K562 (cell line): Measurements from ENCODE around the gene OSGEP. TPM values are rescaled to one million over a fixed set of nuclear protein-coding genes. Genes with fewer than 3 reads are reported as not detected.

Source experiments
- BRCA1 ChIP-seq, 2 experiments: fragments of 450-650 bp in 1 of 2; sonication (generic) in 1 of 2; formaldehyde crosslinking in 1 of 2; IDR thresholded peaks; 2 replicates each; pipeline versions ENCODE4 v1.5.0 to v1.6.1; 2017 to 2020; ENCODE audit warnings: mild to moderate bottlenecking in 1 of 2, missing genetic modification reagents in 1 of 2
- BRD4 ChIP-seq: fragments of 200-600 bp; sonication (generic); IDR thresholded peaks from 2 replicates; pipeline ENCODE4 v1.6.1; 2017; ENCODE audit warnings: inconsistent platforms
- CHD2 ChIP-seq: IDR thresholded peaks from 2 replicates; pipeline ENCODE4 v1.6.1; 2011; ENCODE audit warnings: low read depth, low read length
- DEAF1 ChIP-seq: fragments of 450-650 bp; formaldehyde crosslinking; IDR thresholded peaks from 2 replicates; pipeline ENCODE4 v1.4.0; 2020; ENCODE audit warnings: mild to moderate bottlenecking, moderate library complexity
- ETS1 ChIP-seq: conservative IDR thresholded peaks from 2 replicates; pipeline ENCODE4 v1.6.1; 2011; ENCODE audit warnings: low read depth, mild to moderate bottlenecking, low read length; ENCODE audit not compliant: control insufficient read depth
- ETS2 ChIP-seq: IDR thresholded peaks from 2 replicates; pipeline ENCODE4 v1.6.1; 2016; ENCODE audit warnings: borderline replicate concordance, missing genetic modification characterization, mild to moderate bottlenecking, moderate library complexity, missing compliant biosample characterization; ENCODE audit not compliant: poor library complexity, severe bottlenecking
- ETV5 ChIP-seq: sonication (generic); formaldehyde crosslinking; IDR thresholded peaks from 2 replicates; pipeline ENCODE4 v1.4.0; 2020; ENCODE audit warnings: low read depth, mild to moderate bottlenecking, missing genetic modification reagents
- HLTF ChIP-seq: fragments of 450-650 bp; IDR thresholded peaks from 2 replicates; pipeline ENCODE4 v1.6.1; 2016
- HNRNPL ChIP-seq: fragments of 200-400 bp; formaldehyde crosslinking; IDR thresholded peaks from 2 replicates; pipeline ENCODE4 v1.6.1; 2017; ENCODE audit warnings: low read depth, mild to moderate bottlenecking, low read length
- ILF3 ChIP-seq: fragments of 450-650 bp; IDR thresholded peaks from 2 replicates; pipeline ENCODE4 v1.6.1; 2018; ENCODE audit warnings: antibody characterized with exemption, mild to moderate bottlenecking, moderate library complexity, borderline replicate concordance
- MAFG ChIP-seq: fragments of 450-650 bp; conservative IDR thresholded peaks from 2 replicates; pipeline ENCODE4 v1.6.1; 2016; ENCODE audit warnings: missing genetic modification characterization, missing compliant biosample characterization
- PHF21A ChIP-seq: fragments of 450-650 bp; IDR thresholded peaks from 2 replicates; pipeline ENCODE4 v1.6.1; 2017; ENCODE audit warnings: low read depth, borderline replicate concordance
- PHF8 ChIP-seq: fragments of 200-600 bp; sonication (generic); IDR thresholded peaks from 2 replicates; pipeline ENCODE4 v1.6.1; 2012; ENCODE audit warnings: mixed run types, mild to moderate bottlenecking, inconsistent platforms, low read length, moderate library complexity, borderline replicate concordance
- PPARD ChIP-seq: fragments of 250-450 bp; sonication (Bioruptor Pico); IDR thresholded peaks from 2 replicates; pipeline ENCODE4 v1.8.0; 2022; ENCODE audit warnings: inconsistent platforms, mild to moderate bottlenecking, moderate library complexity
- SPI1 ChIP-seq: IDR thresholded peaks from 2 replicates; pipeline ENCODE4 v1.6.1; 2011; ENCODE audit warnings: low read depth, low read length, control low read depth, borderline replicate concordance
- STAT5B ChIP-seq: fragments of 250-450 bp; sonication (Bioruptor Pico); IDR thresholded peaks from 2 replicates; pipeline ENCODE4 v1.8.0; 2021; ENCODE audit warnings: mild to moderate bottlenecking, inconsistent platforms
- TAF1 ChIP-seq: IDR thresholded peaks from 2 replicates; pipeline ENCODE4 v1.6.1; 2011; ENCODE audit warnings: mild to moderate bottlenecking, low read length, moderate library complexity; ENCODE audit not compliant: insufficient read depth, control insufficient read depth, severe bottlenecking; ENCODE audit errors: extremely low read depth
- ZBTB8A ChIP-seq: fragments of 450-650 bp; IDR thresholded peaks from 2 replicates; pipeline ENCODE4 v1.6.1; 2018; ENCODE audit warnings: mild to moderate bottlenecking, moderate library complexity; ENCODE audit not compliant: partially characterized antibody
- ZNF583 ChIP-seq: fragments of 250-450 bp; sonication (Bioruptor Pico); IDR thresholded peaks from 2 replicates; pipeline ENCODE4 v1.4.0; 2020
- ZNF655 ChIP-seq: fragments of 250-450 bp; sonication (Bioruptor Pico); IDR thresholded peaks from 2 replicates; pipeline ENCODE4 v1.5.0; 2021
- polyA plus RNA-seq, 8 experiments: library from polyadenylated mRNA; depleted of rRNA in 4 of 8; stranded (reverse) in 5 of 8; unstranded in 3 of 8; fragments of >200 nt; fragmentation: Nextera tagmentation in 2 of 8; fragmentation: Illumina TruSeq in 1 of 8; extraction: Ambion mirVana in 2 of 8; extraction: Trizol in 1 of 8; gene quantifications; 2 replicates each; pipeline versions ENCODE4 v1.2.1 to v1.2.3, GENCODE V29; 2011 to 2014; ENCODE audit warnings: inconsistent platforms in 1 of 8, missing spikeins in 1 of 8
- total RNA-seq, 7 experiments: library from RNA; depleted of rRNA in 6 of 7; stranded (reverse); fragments of >200 nt in 6 of 7; fragmentation: Illumina TruSeq in 2 of 7; extraction: Trizol in 2 of 7; gene quantifications; 2 replicates each; pipeline versions ENCODE4 v1.2.1 to v1.2.3, GENCODE V29; 2011 to 2021; ENCODE audit warnings: low replicate concordance in 1 of 7
- TF ChIP-seq, protein P1 (sequence below): fragments of 450-650 bp; IDR thresholded peaks from one replicate; pipeline ENCODE4 v1.6.1; 2018; ENCODE audit warnings: mild to moderate bottlenecking, moderate library complexity; ENCODE audit not compliant: partially characterized antibody
- TF ChIP-seq, protein P2 (sequence below): fragments of 450-650 bp; conservative IDR thresholded peaks from 2 replicates; pipeline ENCODE4 v1.6.1; 2016; ENCODE audit warnings: missing genetic modification characterization, low read depth, mild to moderate bottlenecking, missing compliant biosample characterization, moderate library complexity

Gene OSGEP
- total and polyA plus RNA-seq, 9 of the 15 experiments (the other 6 are each of a cell fraction or from before 2014, with no cell fraction given) = 32.1 to 59.2 (median 44.1) TPM

GRCh38 chr14:20469890-20470602, 15.4 kb upstream of the OSGEP start (continued):
- no peak for TF ChIP-seq PPARD (CRISPR knock-in tag)
- no peak for TF ChIP-seq DEAF1
- TF ChIP-seq, protein P1, sequence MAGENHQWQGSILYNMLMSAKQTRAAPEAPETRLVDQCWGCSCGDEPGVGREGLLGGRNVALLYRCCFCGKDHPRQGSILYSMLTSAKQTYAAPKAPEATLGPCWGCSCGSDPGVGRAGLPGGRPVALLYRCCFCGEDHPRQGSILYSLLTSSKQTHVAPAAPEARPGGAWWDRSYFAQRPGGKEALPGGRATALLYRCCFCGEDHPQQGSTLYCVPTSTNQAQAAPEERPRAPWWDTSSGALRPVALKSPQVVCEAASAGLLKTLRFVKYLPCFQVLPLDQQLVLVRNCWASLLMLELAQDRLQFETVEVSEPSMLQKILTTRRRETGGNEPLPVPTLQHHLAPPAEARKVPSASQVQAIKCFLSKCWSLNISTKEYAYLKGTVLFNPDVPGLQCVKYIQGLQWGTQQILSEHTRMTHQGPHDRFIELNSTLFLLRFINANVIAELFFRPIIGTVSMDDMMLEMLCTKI = no peak
- no peak for TF ChIP-seq CHD2
- TF ChIP-seq BRCA1 (IDR thresholded peaks at IDR 0.05) = no peak
- TF ChIP-seq BRCA1 (CRISPR knock-in tag; IDR thresholded peaks at IDR 0.05) = no peak
- no peak for TF ChIP-seq ZNF655 (CRISPR knock-in tag)
- TF ChIP-seq PHF21A = no peak
- TF ChIP-seq PHF8 = no peak
- no peak for TF ChIP-seq ZBTB8A
- no peak for TF ChIP-seq BRD4
- TF ChIP-seq ETV5 = no peak
- TF ChIP-seq MAFG (tag) = no peak
- no peak for TF ChIP-seq HLTF
- TF ChIP-seq ETS1 = no peak
- TF ChIP-seq SPI1 = peak; percentile 90
- TF ChIP-seq TAF1 = no peak
- TF ChIP-seq ILF3 = no peak
- no peak for TF ChIP-seq STAT5B (CRISPR knock-in tag)
- TF ChIP-seq ZNF583 (CRISPR knock-in tag) = no peak
- no peak for TF ChIP-seq HNRNPL
- TF ChIP-seq, protein P2, sequence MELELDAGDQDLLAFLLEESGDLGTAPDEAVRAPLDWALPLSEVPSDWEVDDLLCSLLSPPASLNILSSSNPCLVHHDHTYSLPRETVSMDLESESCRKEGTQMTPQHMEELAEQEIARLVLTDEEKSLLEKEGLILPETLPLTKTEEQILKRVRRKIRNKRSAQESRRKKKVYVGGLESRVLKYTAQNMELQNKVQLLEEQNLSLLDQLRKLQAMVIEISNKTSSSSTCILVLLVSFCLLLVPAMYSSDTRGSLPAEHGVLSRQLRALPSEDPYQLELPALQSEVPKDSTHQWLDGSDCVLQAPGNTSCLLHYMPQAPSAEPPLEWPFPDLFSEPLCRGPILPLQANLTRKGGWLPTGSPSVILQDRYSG (tag) = no peak
- no peak for TF ChIP-seq ETS2 (tag)
